ENCODE data around the gene INO80C.

GRCh38 chr18:35441857-35442595 is 55.7 kb downstream of the INO80C start:
- TF ChIP-seq ESRRA (CRISPR knock-in tag; IDR thresholded peaks at IDR 0.05; ENCODE audit: borderline replicate concordance) (no peak), FOXJ3 (CRISPR knock-in tag; IDR thresholded peaks at IDR 0.05; ENCODE audit: borderline replicate concordance) (no peak), CTCF (IDR thresholded peaks at IDR 0.05) (no peak), FOXP1 (CRISPR knock-in tag; IDR thresholded peaks at IDR 0.05; ENCODE audit: borderline replicate concordance) (no peak), NR2C2 (CRISPR knock-in tag; IDR thresholded peaks at IDR 0.05) (no peak), ZNF396 (CRISPR knock-in tag; IDR thresholded peaks at IDR 0.05; ENCODE audit: borderline replicate concordance) (no peak), E2F1 (CRISPR knock-in tag; IDR thresholded peaks at IDR 0.05) (no peak), MAX (CRISPR knock-in tag; IDR thresholded peaks at IDR 0.05) (no peak), NR3C1 (CRISPR knock-in tag; conservative IDR thresholded peaks at IDR 0.05; ENCODE audit: low read depth) (no peak), E2F4 (CRISPR knock-in tag; IDR thresholded peaks at IDR 0.05; ENCODE audit: borderline replicate concordance, low read depth) (no peak), CBFB (CRISPR knock-in tag; IDR thresholded peaks at IDR 0.05; ENCODE audit: low read depth) (no peak), NFE2L1 (CRISPR knock-in tag; IDR thresholded peaks at IDR 0.05) (no peak), JUN (CRISPR knock-in tag; IDR thresholded peaks at IDR 0.05) (no peak), AFF4 (CRISPR knock-in tag; IDR thresholded peaks at IDR 0.05; ENCODE audit: borderline replicate concordance) (no peak)

Data from WTC11 (cell line).